D721Med (cell line): ENCODE results near the gene LRP8.

ENCODE experiments used
- DNase-seq: peaks from one replicate; pipeline ENCODE4 v3.0.0; 2011; ENCODE audit warnings: low spot score; ENCODE audit not compliant: insufficient read length
- FAIRE-seq: peaks from 2 replicates; lab custom pipeline; 2011; peaks lifted over from hg19 to GRCh38; lab: Jason Lieb, UNC
- TF ChIP-seq, protein P1 (sequence below): IDR thresholded peaks from 2 replicates; pipeline ENCODE4 v1.5.1; 2012; ENCODE audit warnings: mild to moderate bottlenecking, control low read depth; ENCODE audit not compliant: insufficient read depth; ENCODE audit errors: missing control alignments

LRP8 gene

DNA sequence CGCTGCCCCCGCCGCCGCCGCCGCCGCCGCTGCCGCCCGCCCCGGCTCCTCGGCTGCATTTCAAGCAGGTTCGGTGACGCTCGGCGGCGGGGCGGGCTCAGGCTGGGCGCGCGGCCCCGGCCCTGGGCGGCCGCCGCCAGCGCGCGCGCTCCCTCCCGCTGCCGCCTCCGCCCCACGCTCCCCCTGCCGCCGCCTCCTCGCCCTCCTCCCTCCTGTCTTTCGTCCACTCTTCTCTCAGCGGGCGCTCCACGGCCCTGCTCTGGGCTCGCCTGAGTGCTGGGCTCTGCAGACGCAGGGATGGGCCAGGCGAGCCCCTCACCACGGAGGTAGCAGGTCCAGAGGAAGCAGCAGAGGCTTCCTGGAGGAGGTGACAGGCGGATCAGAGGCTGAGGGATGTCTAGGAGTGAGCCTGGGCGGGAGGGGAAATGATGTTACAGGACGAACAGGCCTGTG, at the start of gene LRP8:
LRP8 (minus strand) TSS at position 62 of the 453 bp plus-strand sequence. CDS start 158 bp downstream, outside the sequence.
- peak; percentile 68 for DNase-seq

DNA sequence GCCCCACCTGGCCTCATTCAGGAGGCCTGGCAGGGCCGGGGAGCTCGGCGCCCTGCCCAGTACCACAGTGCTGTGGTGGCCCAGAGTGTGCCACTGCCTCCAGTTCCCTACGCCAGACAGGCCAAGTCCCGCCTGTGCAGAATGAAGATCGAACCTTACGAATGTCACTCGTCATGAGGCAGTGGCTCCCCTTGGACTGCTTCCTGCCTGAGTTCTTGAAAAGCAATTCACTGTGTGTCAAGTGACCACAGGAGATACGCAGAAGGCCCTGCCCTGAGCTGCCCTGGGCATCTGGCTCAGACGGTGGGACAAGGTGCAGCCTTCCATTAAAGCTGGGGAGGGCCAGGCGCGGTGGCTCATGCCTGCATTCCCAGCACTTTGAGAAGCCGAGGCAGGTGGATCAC, 49.6 kb upstream of the LRP8 start:
- DNase-seq (no peak), FAIRE-seq (no peak)
- TF ChIP-seq, protein P1, sequence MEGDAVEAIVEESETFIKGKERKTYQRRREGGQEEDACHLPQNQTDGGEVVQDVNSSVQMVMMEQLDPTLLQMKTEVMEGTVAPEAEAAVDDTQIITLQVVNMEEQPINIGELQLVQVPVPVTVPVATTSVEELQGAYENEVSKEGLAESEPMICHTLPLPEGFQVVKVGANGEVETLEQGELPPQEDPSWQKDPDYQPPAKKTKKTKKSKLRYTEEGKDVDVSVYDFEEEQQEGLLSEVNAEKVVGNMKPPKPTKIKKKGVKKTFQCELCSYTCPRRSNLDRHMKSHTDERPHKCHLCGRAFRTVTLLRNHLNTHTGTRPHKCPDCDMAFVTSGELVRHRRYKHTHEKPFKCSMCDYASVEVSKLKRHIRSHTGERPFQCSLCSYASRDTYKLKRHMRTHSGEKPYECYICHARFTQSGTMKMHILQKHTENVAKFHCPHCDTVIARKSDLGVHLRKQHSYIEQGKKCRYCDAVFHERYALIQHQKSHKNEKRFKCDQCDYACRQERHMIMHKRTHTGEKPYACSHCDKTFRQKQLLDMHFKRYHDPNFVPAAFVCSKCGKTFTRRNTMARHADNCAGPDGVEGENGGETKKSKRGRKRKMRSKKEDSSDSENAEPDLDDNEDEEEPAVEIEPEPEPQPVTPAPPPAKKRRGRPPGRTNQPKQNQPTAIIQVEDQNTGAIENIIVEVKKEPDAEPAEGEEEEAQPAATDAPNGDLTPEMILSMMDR = no peak

More for the DNA sequence above, at the start of gene LRP8:
- no peak for FAIRE-seq
- TF ChIP-seq, protein P1 = no peak

DNA sequence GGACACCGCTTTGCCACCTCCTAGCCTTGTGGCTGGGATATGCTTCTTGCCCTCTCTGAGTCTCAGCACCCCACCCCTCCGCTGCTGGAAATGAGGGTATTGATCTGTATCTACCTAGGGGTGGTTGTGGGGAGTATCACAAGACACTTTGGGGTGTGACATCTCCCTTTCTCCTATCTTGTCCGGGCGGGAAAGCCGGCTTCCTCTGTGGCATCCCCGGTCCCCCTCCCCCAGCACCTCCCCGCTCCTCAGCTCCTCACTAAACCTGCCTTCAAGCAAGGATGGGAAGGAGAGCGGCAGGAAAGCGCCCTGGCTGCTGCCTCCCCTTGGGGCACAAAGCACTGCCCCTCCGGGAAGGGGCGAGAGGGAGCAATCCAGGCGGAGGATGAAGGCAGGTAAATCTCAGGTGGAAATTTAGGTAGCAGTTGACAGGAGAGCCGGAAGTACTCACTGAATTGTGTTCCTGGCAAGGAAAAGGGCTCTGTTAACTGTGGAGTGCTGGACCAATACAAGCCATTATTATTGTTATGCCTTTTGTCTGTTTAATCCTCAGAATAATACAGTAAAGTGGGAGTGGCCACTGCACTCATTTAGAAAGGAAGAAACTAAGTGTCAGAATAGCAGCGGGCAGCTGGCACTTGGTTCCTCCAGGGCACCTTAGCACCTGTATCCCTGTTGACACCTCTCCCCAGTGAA, 49.0 kb upstream of the LRP8 start:
- no peak for DNase-seq
- no peak for FAIRE-seq
- TF ChIP-seq, protein P1 = no peak

DNA sequence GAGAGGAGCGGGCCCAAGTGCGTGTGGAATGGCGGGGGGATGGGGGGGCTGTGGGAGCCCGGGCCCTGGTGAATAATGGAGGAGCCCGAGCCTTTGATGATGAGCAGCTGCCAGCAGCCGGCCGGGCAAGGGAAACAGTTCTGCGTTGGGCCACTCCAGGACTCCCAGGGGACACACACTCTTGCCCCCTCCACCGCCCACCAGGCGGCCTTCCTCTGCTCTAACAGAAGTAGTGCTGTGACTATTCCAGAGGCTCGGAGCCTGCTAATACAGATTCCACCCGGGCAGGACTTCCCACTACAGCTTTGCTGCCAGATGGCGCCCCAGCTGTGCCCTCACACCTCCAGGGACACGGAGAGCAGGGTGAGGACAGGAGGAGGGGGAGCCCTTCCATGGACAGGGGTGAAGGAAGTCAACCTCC, 48.2 kb upstream of the LRP8 start:
- DNase-seq = peak; percentile 78
- FAIRE-seq = no peak
- TF ChIP-seq, protein P1 = peak; percentile 17

DNA sequence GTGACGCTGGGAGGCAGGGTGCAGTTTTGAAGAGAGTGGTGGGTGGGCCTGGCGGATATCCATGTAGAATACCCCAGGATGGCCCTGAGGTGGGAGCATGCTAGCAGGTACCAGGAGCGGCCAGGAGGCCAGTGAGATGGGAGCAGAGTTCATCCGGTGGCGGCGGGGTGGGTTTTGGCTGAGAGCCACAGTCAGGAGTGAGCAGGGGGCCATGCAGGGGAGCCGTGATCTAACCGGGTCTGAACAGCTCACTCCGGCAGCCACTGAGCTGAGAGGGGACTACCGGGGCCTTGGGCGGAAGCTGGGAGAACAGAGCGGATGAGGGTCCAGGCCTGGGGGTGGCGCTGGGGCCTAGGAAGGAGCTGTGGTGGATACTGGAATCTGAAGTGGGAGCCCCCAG, 47.6 kb upstream of the LRP8 start:
- TF ChIP-seq, protein P1 = no peak
- DNase-seq = no peak
- FAIRE-seq = no peak

DNA sequence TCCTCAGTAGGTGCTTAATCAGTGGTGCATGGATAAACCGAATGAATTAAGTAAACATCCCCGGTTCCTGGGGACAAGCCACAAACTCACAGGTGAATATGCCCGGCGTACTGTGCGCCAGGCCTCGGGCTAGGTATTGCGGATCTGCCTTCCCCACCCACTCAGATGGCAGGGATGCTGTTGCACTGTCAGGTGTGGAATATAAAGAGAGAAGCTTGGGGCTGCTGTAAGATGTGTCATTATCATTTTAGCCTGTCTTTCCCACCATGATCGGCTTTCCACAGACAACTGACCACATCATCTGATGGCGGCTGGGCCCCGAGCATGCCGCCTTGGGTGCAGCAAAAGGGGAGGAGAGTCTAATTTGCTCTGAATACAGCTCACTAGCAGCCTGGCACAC, 45.4 kb upstream of the LRP8 start:
- DNase-seq (peak; percentile 3), FAIRE-seq (no peak)
- TF ChIP-seq, protein P1 = no peak

DNA sequence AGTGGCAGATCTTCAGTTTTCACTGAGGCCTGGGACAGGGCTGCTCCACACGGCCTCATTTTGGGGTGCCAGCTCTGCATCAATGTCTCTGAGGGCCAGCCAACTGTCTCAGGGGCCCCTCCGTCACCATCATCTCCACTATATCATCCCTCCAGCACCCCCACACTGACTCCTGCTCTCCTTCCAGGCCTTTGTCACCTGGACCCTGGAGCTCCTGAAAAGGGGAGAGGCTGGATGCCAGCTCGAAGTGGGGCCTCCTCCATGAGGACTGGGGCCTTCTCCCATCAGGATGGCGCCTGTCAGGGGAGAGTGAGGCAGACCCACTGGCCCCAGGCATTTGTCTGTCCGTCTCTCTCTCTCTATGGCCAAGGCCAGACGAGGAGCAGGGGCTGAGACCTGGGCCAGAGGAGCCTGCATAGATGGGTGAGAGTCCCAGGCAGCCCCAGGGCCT, 44.7 kb upstream of the LRP8 start:
- TF ChIP-seq, protein P1 = no peak
- DNase-seq (no peak), FAIRE-seq (no peak)
